Measurements from ENCODE around the gene MAPK11.

GRCh38 chr22:50304528-50305392, 34.6 kb upstream of the MAPK11 start:
- TF ChIP-seq CTCF (IDR thresholded peaks at IDR 0.05), result no peak
- no peak for TF ChIP-seq EZH2 (IDR thresholded peaks at IDR 0.05)
